Neural progenitor cell (in vitro differentiated cells): ENCODE data around the gene BTG2. TPM values are rescaled to one million over a fixed set of nuclear protein-coding genes. Genes with fewer than 3 reads are reported as not detected.
A peak's percentile ranks its signal among the peaks of the same experiment; 100 is the strongest.

Source experiments
- DNase-seq: peaks from one replicate; pipeline ENCODE4 v3.0.0-alpha.2; 2016; ENCODE audit warnings: low spot score
- H2AFZ ChIP-seq: fragments of 200-600 bp; sonication (generic); replicated peaks from 2 replicates; pipeline ENCODE4 v1.6.1; 2016; ENCODE audit warnings: antibody characterized with exemption
- H3F3A ChIP-seq: fragments of 200-600 bp; sonication (generic); 2 replicates; pipeline ENCODE4 v1.6.1; 2016; ENCODE audit warnings: antibody characterized with exemption, low read depth
- H3K27ac ChIP-seq: fragments of 200-600 bp; sonication (generic); 2 replicates; pipeline ENCODE4 v1.5.1; 2016; ENCODE audit warnings: mild to moderate bottlenecking
- H3K27me3 ChIP-seq: fragments of 200-600 bp; sonication (generic); 2 replicates; pipeline ENCODE4 v1.6.1; 2016; ENCODE audit warnings: mild to moderate bottlenecking, moderate library complexity
- H3K36me3 ChIP-seq: fragments of 200-600 bp; sonication (generic); 2 replicates; pipeline ENCODE4 v1.5.1; 2016
- H3K4me1 ChIP-seq: fragments of 200-600 bp; sonication (generic); 2 replicates; pipeline ENCODE4 v1.6.1; 2016; ENCODE audit warnings: mixed run types
- H3K4me2 ChIP-seq: fragments of 200-600 bp; sonication (generic); 2 replicates; pipeline ENCODE4 v1.6.1; 2016
- H3K4me3 ChIP-seq: fragments of 200-600 bp; sonication (generic); 2 replicates; pipeline ENCODE4 v1.5.1; 2016
- H3K79me2 ChIP-seq: fragments of 200-600 bp; sonication (generic); 2 replicates; pipeline ENCODE4 v1.6.1; 2016; ENCODE audit warnings: low read depth
- H3K9ac ChIP-seq: fragments of 200-600 bp; sonication (generic); 2 replicates; pipeline ENCODE4 v1.6.1; 2016
- H3K9me3 ChIP-seq: fragments of 200-600 bp; sonication (generic); 2 replicates; pipeline ENCODE4 v1.5.1; 2016; ENCODE audit warnings: low read depth
- H4K20me1 ChIP-seq: fragments of 200-600 bp; sonication (generic); 2 replicates; pipeline ENCODE4 v1.6.1; 2016; ENCODE audit warnings: low read depth
- H3K27ac Mint-ChIP-seq: 3 replicates; pipeline ENCODE4 v1.8.0; 2021; ENCODE audit warnings: mixed read lengths
- H3K27me3 Mint-ChIP-seq: 2 replicates; pipeline ENCODE4 v1.8.0; 2022; ENCODE audit warnings: low read depth, mild to moderate bottlenecking, inconsistent platforms, moderate library complexity, mixed read lengths; ENCODE audit not compliant: insufficient read depth
- H3K36me3 Mint-ChIP-seq: 3 replicates; pipeline ENCODE4 v1.8.0; 2021; ENCODE audit warnings: mixed read lengths
- H3K4me1 Mint-ChIP-seq: 3 replicates; pipeline ENCODE4 v1.8.0; 2021; ENCODE audit warnings: mixed read lengths
- H3K4me3 Mint-ChIP-seq: 3 replicates; pipeline ENCODE4 v1.8.0; 2021; ENCODE audit warnings: mild to moderate bottlenecking, moderate library complexity, mixed read lengths
- H3K9me3 Mint-ChIP-seq: 3 replicates; pipeline ENCODE4 v1.8.0; 2020; ENCODE audit warnings: mixed read lengths
- CTCF ChIP-seq: fragments of 200-600 bp; sonication (generic); IDR thresholded peaks from 2 replicates; pipeline ENCODE4 v1.5.1; 2017; ENCODE audit warnings: antibody characterized with exemption, mild to moderate bottlenecking
- EZH2 ChIP-seq: fragments of 200-600 bp; sonication (generic); IDR thresholded peaks from 2 replicates; pipeline ENCODE4 v1.6.1; 2017; ENCODE audit warnings: antibody characterized with exemption, mild to moderate bottlenecking, moderate library complexity
- EZH2phosphoT487 ChIP-seq: fragments of 200-600 bp; sonication (generic); IDR thresholded peaks from 2 replicates; pipeline ENCODE4 v1.6.1; 2017; ENCODE audit warnings: antibody characterized with exemption
- total RNA-seq: library from RNA; depleted of rRNA; stranded (reverse); fragments of >200 nt; gene quantifications from 2 replicates; pipeline ENCODE4 v1.2.3, GENCODE V29; 2015; ENCODE audit warnings: low replicate concordance

Gene BTG2
- total RNA-seq, 1 donor from 2014 or later, result 26.5 TPM

GRCh38 chr1:203328714-203329122, 23.4 kb downstream of the BTG2 start:
- Histone ChIP-seq H3K9ac (no peak overlapping the region), H4K20me1 (no peaks in the 10 kb centered on the region), H3K9me3 (no peaks in the 10 kb centered on the region), H3K36me3 (no peaks in the 10 kb centered on the region), H3K4me1 (peaks cover 47% of the 10 kb centered on the region), H3K27ac (no peak overlapping the region), H3K79me2 (no peaks in the 10 kb centered on the region), H3K4me2 (peak overlapping the region; percentile 73), H3F3A (peaks cover 58% of the 10 kb centered on the region), H2AFZ (no peak overlapping the region), H3K4me3 (no peak overlapping the region), H3K27me3 (peaks cover 9% of the 10 kb centered on the region)
- peak overlapping the region; percentile 1 for H3K4me3 Mint-ChIP-seq
- TF ChIP-seq EZH2 (no peak), EZH2phosphoT487 (peak; percentile 14), CTCF (peak; percentile 39)
- no peaks in the 10 kb centered on the region for H3K36me3 Mint-ChIP-seq
- H3K9me3 Mint-ChIP-seq, result no peaks in the 10 kb centered on the region
- peaks cover 53% of the 10 kb centered on the region for H3K4me1 Mint-ChIP-seq
- peaks cover 7% of the 10 kb centered on the region for H3K27me3 Mint-ChIP-seq
- peak overlapping the region; percentile 29 for H3K27ac Mint-ChIP-seq
- peak; percentile 80 for DNase-seq

- H3K4me1 ChIP-seq, result peaks cover 22% of the 10 kb centered on the region
- TF ChIP-seq EZH2phosphoT487 (no peak), EZH2 (no peak), CTCF (no peak)
- no peak overlapping the region for H2AFZ ChIP-seq
- no peak overlapping the region for H3K4me2 ChIP-seq
- H4K20me1 ChIP-seq, result no peaks in the 10 kb centered on the region
- H3K9me3 ChIP-seq, result no peaks in the 10 kb centered on the region
- H3K9me3 Mint-ChIP-seq, result no peaks in the 10 kb centered on the region
- H3K36me3 Mint-ChIP-seq, result no peaks in the 10 kb centered on the region
- peaks cover 7% of the 10 kb centered on the region for H3K27me3 Mint-ChIP-seq
- no peaks in the 10 kb centered on the region for H3K36me3 ChIP-seq
- H3K79me2 ChIP-seq, result no peaks in the 10 kb centered on the region
- no peak overlapping the region for H3K27ac Mint-ChIP-seq
- no peak overlapping the region for H3K4me3 ChIP-seq
- H3F3A ChIP-seq, result peaks cover 33% of the 10 kb centered on the region
- no peak overlapping the region for H3K4me3 Mint-ChIP-seq
- H3K27me3 ChIP-seq, result peaks cover 9% of the 10 kb centered on the region
- H3K9ac ChIP-seq, result no peak overlapping the region
- peaks cover 28% of the 10 kb centered on the region for H3K4me1 Mint-ChIP-seq
- DNase-seq, result no peak
- no peak overlapping the region for H3K27ac ChIP-seq
Observed at GRCh38 chr1:203331224-203331623, 25.9 kb downstream of the BTG2 start.

GRCh38 chr1:203335503-203335902, 30.2 kb downstream of the BTG2 start:
- TF ChIP-seq CTCF, result no peak
- no peak for TF ChIP-seq EZH2phosphoT487
- TF ChIP-seq EZH2, result no peak
- peaks cover 8% of the 10 kb centered on the region for H3K27me3 Mint-ChIP-seq
- H3K4me3 Mint-ChIP-seq, result no peak overlapping the region
- no peaks in the 10 kb centered on the region for H3K9me3 Mint-ChIP-seq
- Histone ChIP-seq H3K4me2 (no peak overlapping the region), H3K9me3 (no peaks in the 10 kb centered on the region), H3K9ac (no peak overlapping the region), H3K4me3 (no peak overlapping the region), H3K27ac (no peak overlapping the region), H3K4me1 (peaks cover 3% of the 10 kb centered on the region), H3F3A (no peaks in the 10 kb centered on the region), H2AFZ (no peak overlapping the region), H3K27me3 (peaks cover 13% of the 10 kb centered on the region), H4K20me1 (no peaks in the 10 kb centered on the region), H3K79me2 (no peaks in the 10 kb centered on the region), H3K36me3 (no peaks in the 10 kb centered on the region)
- H3K27ac Mint-ChIP-seq, result no peak overlapping the region
- peaks cover 11% of the 10 kb centered on the region for H3K4me1 Mint-ChIP-seq
- H3K36me3 Mint-ChIP-seq, result no peaks in the 10 kb centered on the region
- no peak for DNase-seq
